OCI-LY1 (cell line): ENCODE measurements around the gene SSPN.

Source experiments
- CTCF ChIP-seq: fragments of 200-600 bp; sonication (generic), shearing (Covaris generic); IDR thresholded peaks from 2 replicates; pipeline ENCODE4 v1.5.1; 2017; ENCODE audit warnings: mild to moderate bottlenecking, antibody characterized with exemption, low read length, moderate library complexity, mixed read lengths
- EZH2 ChIP-seq: fragments of 200-600 bp; sonication (generic), shearing (Covaris generic); IDR thresholded peaks from 2 replicates; pipeline ENCODE4 v1.8.0; 2017; ENCODE audit warnings: borderline replicate concordance, mixed run types, mild to moderate bottlenecking, antibody characterized with exemption, low read length, moderate library complexity, mixed read lengths

- TF ChIP-seq CTCF (no peak), EZH2 (no peak)
Measured at GRCh38 chr12:26197832-26198231, 2.5 kb downstream of the SSPN start.
